Neuron (in vitro differentiated cells): ENCODE measurements around the gene KCNT2.

Experiments used
- H2AFZ ChIP-seq: one replicate; pipeline ENCODE4 v1.6.1; 2013; ENCODE audit warnings: low read depth, mild to moderate bottlenecking, inconsistent platforms, low read length, moderate library complexity
- H3K27me3 ChIP-seq: one replicate; pipeline ENCODE4 v1.6.1; 2013; ENCODE audit warnings: low read length; ENCODE audit not compliant: insufficient read depth
- H3K36me3 ChIP-seq: one replicate; pipeline ENCODE4 v1.6.1; 2013; ENCODE audit warnings: low read length; ENCODE audit not compliant: insufficient read depth
- H3K4me1 ChIP-seq: one replicate; pipeline ENCODE4 v1.6.1; 2013; ENCODE audit warnings: low read length; ENCODE audit not compliant: insufficient read depth
- H3K4me3 ChIP-seq: 2 replicates; pipeline ENCODE4 v1.5.1; 2013; ENCODE audit warnings: mild to moderate bottlenecking, low read length, moderate library complexity
- H3K9me3 ChIP-seq: one replicate; pipeline ENCODE4 v1.6.1; 2013; ENCODE audit warnings: low read length

Gene KCNT2

GRCh38 chr1:196357913-196358312 is 250.3 kb downstream of the KCNT2 start:
- Histone ChIP-seq H3K36me3 (no peaks in the 10 kb centered on the region), H2AFZ (no peak overlapping the region), H3K4me1 (peaks cover 2% of the 10 kb centered on the region), H3K4me3 (no peak overlapping the region), H3K27me3 (no peaks in the 10 kb centered on the region), H3K9me3 (peaks cover 2% of the 10 kb centered on the region)

GRCh38 chr1:196355206-196355786 is 252.9 kb downstream of the KCNT2 start:
- H3K36me3 ChIP-seq, result no peaks in the 10 kb centered on the region
- no peak overlapping the region for H3K4me3 ChIP-seq
- no peak overlapping the region for H2AFZ ChIP-seq
- peaks cover 2% of the 10 kb centered on the region for H3K4me1 ChIP-seq
- H3K27me3 ChIP-seq, result no peaks in the 10 kb centered on the region
- H3K9me3 ChIP-seq, result peaks cover 2% of the 10 kb centered on the region

GRCh38 chr1:196344453-196344852 is 263.8 kb downstream of the KCNT2 start:
- H3K4me3 ChIP-seq, result no peak overlapping the region
- H3K27me3 ChIP-seq, result no peaks in the 10 kb centered on the region
- H3K4me1 ChIP-seq, result peaks cover 14% of the 10 kb centered on the region
- H3K9me3 ChIP-seq, result no peaks in the 10 kb centered on the region
- H3K36me3 ChIP-seq, result no peaks in the 10 kb centered on the region
- H2AFZ ChIP-seq, result no peak overlapping the region

- no peaks in the 10 kb centered on the region for H3K36me3 ChIP-seq
- no peaks in the 10 kb centered on the region for H3K9me3 ChIP-seq
- no peak overlapping the region for H2AFZ ChIP-seq
- no peaks in the 10 kb centered on the region for H3K4me1 ChIP-seq
- no peak overlapping the region for H3K4me3 ChIP-seq
- H3K27me3 ChIP-seq, result no peaks in the 10 kb centered on the region
Measured at GRCh38 chr1:196324345-196324744, 283.9 kb downstream of the KCNT2 start.

- Histone ChIP-seq H3K4me1 (no peaks in the 10 kb centered on the region), H3K36me3 (no peaks in the 10 kb centered on the region), H2AFZ (no peak overlapping the region), H3K4me3 (no peak overlapping the region), H3K27me3 (no peaks in the 10 kb centered on the region), H3K9me3 (no peaks in the 10 kb centered on the region)
Measured at GRCh38 chr1:196323869-196324268, 284.4 kb downstream of the KCNT2 start.

- no peaks in the 10 kb centered on the region for H3K9me3 ChIP-seq
- H3K4me1 ChIP-seq, result no peaks in the 10 kb centered on the region
- H3K27me3 ChIP-seq, result no peaks in the 10 kb centered on the region
- H2AFZ ChIP-seq, result no peak overlapping the region
- no peaks in the 10 kb centered on the region for H3K36me3 ChIP-seq
- H3K4me3 ChIP-seq, result no peak overlapping the region
Measured at GRCh38 chr1:196319301-196319700, 288.9 kb downstream of the KCNT2 start.

DNA sequence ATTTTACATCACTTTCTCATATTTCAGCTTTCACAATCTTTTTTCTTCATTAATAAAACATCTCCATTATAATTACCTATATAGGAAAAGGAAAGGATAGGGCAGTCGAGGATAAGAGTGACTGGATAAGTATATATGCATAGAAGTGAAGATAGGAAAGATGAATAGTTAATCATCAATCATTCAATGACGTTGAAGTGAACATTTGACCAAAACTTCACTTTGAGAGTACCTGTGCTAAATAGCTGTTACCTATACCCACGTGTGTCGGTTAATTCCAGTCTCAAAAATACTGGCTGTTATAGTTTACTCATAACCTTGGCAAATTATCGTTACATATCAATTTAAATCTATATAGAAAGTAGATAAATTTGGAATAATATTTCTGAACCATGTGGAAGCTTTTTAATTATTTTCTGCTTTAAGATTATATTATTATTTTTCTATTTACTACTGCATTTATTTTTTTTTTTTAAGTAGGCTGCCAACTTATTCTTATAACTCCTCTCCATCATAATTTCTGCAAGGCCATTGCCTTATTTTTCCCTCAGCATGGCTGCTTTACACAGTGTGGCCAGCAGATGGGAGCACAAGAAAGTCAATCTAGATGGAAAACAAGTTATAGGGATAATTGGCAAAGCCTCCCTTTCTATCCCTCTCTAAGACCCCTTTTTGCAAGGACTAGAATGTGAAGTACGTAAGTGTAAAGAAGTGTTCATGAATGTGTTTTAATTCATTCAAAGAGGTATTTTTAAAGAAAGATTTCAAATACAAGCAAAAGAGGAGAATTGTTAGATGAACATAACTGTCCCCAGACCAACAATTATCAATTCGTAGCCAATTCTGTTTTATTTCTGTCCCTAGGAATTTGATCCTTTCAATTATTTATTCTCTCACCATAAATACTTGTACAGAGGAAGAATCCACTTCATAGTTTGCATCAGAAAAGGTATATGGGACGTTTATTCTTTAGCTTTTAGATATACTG is 290.4 kb downstream of the KCNT2 start:
- H3K4me3 ChIP-seq, result no peak overlapping the region
- H3K9me3 ChIP-seq, result no peaks in the 10 kb centered on the region
- no peaks in the 10 kb centered on the region for H3K27me3 ChIP-seq
- H2AFZ ChIP-seq, result no peak overlapping the region
- H3K4me1 ChIP-seq, result no peaks in the 10 kb centered on the region
- H3K36me3 ChIP-seq, result peaks cover 2% of the 10 kb centered on the region

DNA sequence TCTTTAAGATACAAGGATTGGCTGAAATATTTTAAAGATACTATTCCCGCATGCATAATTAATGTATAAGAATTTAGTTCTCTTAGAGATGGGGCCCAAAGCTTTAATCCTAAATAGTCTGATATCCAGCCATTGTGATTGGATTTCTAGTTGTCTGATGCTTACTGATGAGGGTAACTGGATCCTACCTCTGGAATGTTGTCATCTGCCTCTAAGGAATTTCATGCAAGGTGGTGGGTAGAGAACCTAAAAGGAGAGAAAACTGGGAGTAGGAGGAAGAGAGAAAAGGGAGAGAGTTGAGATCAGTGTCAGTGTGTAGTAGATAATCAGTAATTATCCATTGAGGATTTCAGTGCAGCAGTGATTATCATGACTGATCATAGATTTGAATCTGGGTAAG is 295.5 kb downstream of the KCNT2 start:
- Histone ChIP-seq H3K27me3 (no peaks in the 10 kb centered on the region), H3K36me3 (peaks cover 7% of the 10 kb centered on the region), H3K4me1 (no peaks in the 10 kb centered on the region), H3K9me3 (peaks cover 3% of the 10 kb centered on the region), H2AFZ (no peak overlapping the region), H3K4me3 (no peak overlapping the region)

DNA sequence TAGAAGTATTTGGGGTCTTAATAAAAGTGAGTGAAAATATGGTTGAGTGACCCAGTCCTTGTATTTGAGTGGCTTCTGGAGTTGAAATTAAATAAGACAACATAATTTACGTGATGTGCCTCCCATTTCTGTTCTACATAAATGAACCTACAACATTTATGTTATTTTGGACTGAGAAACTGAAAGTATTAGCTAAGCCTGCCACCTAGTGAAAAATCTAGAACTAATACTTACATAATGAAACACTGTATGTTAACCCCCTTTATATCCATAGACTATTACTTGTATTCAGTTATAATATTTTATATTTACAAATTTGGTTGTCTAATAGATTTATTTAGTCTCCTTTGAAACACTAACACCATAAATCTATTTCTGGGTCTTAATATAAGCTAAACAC is 298.9 kb downstream of the KCNT2 start:
- no peaks in the 10 kb centered on the region for H3K4me1 ChIP-seq
- H3K27me3 ChIP-seq, result no peaks in the 10 kb centered on the region
- no peak overlapping the region for H3K4me3 ChIP-seq
- no peak overlapping the region for H2AFZ ChIP-seq
- H3K36me3 ChIP-seq, result peaks cover 7% of the 10 kb centered on the region
- H3K9me3 ChIP-seq, result peaks cover 3% of the 10 kb centered on the region

DNA sequence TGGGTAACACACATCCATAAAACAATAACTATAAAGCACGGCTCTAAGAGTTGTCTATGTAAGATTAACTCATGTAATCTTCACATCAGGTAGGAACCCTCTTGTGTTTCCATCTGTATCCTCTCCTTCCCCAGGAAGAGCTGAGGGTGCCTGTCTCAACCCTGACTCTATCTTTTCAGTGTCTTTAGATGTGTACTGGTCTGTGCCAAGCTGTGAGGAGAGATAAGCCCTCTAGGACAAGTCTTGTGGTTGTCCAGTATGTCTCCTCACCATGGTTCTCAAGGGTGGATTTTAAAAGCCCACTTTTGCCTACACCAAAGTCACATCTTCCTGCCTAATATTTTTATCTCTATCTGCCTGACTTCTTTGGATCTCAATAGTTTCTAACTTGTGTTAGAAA is 300.1 kb downstream of the KCNT2 start:
- Histone ChIP-seq H3K4me3 (no peak overlapping the region), H3K27me3 (no peaks in the 10 kb centered on the region), H3K36me3 (peaks cover 7% of the 10 kb centered on the region), H3K9me3 (peaks cover 3% of the 10 kb centered on the region), H3K4me1 (peaks cover 6% of the 10 kb centered on the region), H2AFZ (no peak overlapping the region)

GRCh38 chr1:196306421-196306820 is 301.8 kb downstream of the KCNT2 start:
- H3K4me3 ChIP-seq, result no peak overlapping the region
- no peaks in the 10 kb centered on the region for H3K36me3 ChIP-seq
- peaks cover 12% of the 10 kb centered on the region for H3K4me1 ChIP-seq
- H2AFZ ChIP-seq, result no peak overlapping the region
- peaks cover 3% of the 10 kb centered on the region for H3K9me3 ChIP-seq
- no peaks in the 10 kb centered on the region for H3K27me3 ChIP-seq

- no peaks in the 10 kb centered on the region for H3K27me3 ChIP-seq
- peaks cover 3% of the 10 kb centered on the region for H3K9me3 ChIP-seq
- H3K4me3 ChIP-seq, result no peak overlapping the region
- peaks cover 12% of the 10 kb centered on the region for H3K4me1 ChIP-seq
- no peak overlapping the region for H2AFZ ChIP-seq
- no peaks in the 10 kb centered on the region for H3K36me3 ChIP-seq
Measured at GRCh38 chr1:196305216-196305615, 303.0 kb downstream of the KCNT2 start.

DNA sequence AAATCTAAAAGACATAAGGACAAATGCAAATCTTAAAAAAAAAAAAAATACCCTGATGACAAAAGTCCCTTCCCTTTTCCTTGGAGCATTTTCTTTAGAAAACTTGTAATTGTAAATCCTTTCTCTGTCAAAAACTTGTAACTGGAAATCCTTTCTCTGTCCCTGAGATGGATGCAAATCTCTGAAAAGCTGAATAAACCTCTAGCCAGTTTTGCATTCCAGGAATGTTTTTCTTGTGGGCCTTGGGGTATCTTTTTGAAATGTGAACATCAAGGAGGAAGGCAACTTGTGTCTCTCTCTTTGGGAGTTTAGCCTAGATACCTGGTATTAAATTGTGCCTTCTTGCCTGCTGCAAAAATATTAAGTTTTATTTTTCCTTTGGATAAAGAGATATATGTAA is 305.3 kb downstream of the KCNT2 start:
- no peak overlapping the region for H2AFZ ChIP-seq
- no peaks in the 10 kb centered on the region for H3K27me3 ChIP-seq
- peaks cover 12% of the 10 kb centered on the region for H3K4me1 ChIP-seq
- H3K4me3 ChIP-seq, result no peak overlapping the region
- H3K36me3 ChIP-seq, result no peaks in the 10 kb centered on the region
- H3K9me3 ChIP-seq, result no peaks in the 10 kb centered on the region
